CD14-positive monocyte (primary cell): ENCODE results near the gene HRH2. TPM values are rescaled to one million over a fixed set of nuclear protein-coding genes. Genes with fewer than 3 reads are reported as not detected.

Experiments used
- DNase-seq, 3 donors: peaks; one replicate each; pipeline ENCODE4 v3.0.0-alpha.2; 2011 to 2022
- H2AFZ ChIP-seq: 2 replicates; pipeline ENCODE4 v1.6.0; 2012; ENCODE audit warnings: mild to moderate bottlenecking, low read depth, low read length, inconsistent platforms; ENCODE audit not compliant: insufficient read depth, poor library complexity, severe bottlenecking
- H3K27ac ChIP-seq, 2 donors: 1 replicate in 1 of 2; 2 replicates in 1 of 2; pipeline ENCODE4 v1.5.1; 2012 to 2013; ENCODE audit warnings: low read length in 2 of 2, control low read depth in 1 of 2, inconsistent platforms in 1 of 2, low read depth in 1 of 2, mild to moderate bottlenecking in 1 of 2
- H3K27me3 ChIP-seq, 2 donors: one replicate each; pipeline versions ENCODE4 v1.6.0 to v1.6.1; 2011 to 2013; ENCODE audit warnings: low read length in 2 of 2; ENCODE audit not compliant: control insufficient read depth in 2 of 2, insufficient read depth in 2 of 2
- H3K36me3 ChIP-seq, 2 donors: replicated peaks in 1 of 2; 1 replicate in 1 of 2; 2 replicates in 1 of 2; pipeline versions ENCODE4 v1.5.1 to v1.6.1; 2012 to 2013; ENCODE audit warnings: low read length in 2 of 2, control low read depth in 1 of 2, inconsistent platforms in 1 of 2, mild to moderate bottlenecking in 1 of 2; ENCODE audit not compliant: insufficient read depth in 2 of 2, control insufficient read depth in 1 of 2
- H3K4me1 ChIP-seq, 2 donors: 1 replicate in 1 of 2; 2 replicates in 1 of 2; pipeline versions ENCODE4 v1.5.1 to v1.6.1; 2012 to 2013; ENCODE audit warnings: low read length in 2 of 2, control low read depth in 1 of 2, inconsistent platforms in 1 of 2, mild to moderate bottlenecking in 1 of 2, moderate library complexity in 1 of 2; ENCODE audit not compliant: insufficient read depth in 2 of 2, control insufficient read depth in 1 of 2
- H3K4me2 ChIP-seq: replicated peaks from 2 replicates; pipeline ENCODE3; 2012; ENCODE audit warnings: low read length, moderate library complexity, mild to moderate bottlenecking; ENCODE audit not compliant: poor library complexity, severe bottlenecking; ENCODE audit errors: extremely low read depth
- H3K4me3 ChIP-seq, 3 experiments: fragments of 200-600 bp in 1 of 3; sonication (generic) in 1 of 3; replicated peaks in 1 of 3; 1 replicate in 2 of 3; 2 replicates in 1 of 3; pipeline ENCODE4 v1.5.1; 2011 to 2013; ENCODE audit warnings: low read length in 3 of 3, mild to moderate bottlenecking in 3 of 3, control low read depth in 2 of 3, low read depth in 2 of 3, inconsistent platforms in 1 of 3, moderate library complexity in 1 of 3
- H3K79me2 ChIP-seq: 2 replicates; pipeline ENCODE4 v1.6.0; 2012; ENCODE audit warnings: mild to moderate bottlenecking, control low read depth, inconsistent platforms, low read length, moderate library complexity; ENCODE audit not compliant: insufficient read depth
- H3K9ac ChIP-seq: 2 replicates; pipeline ENCODE4 v1.6.0; 2017; ENCODE audit warnings: low read length, mild to moderate bottlenecking; ENCODE audit not compliant: insufficient read depth, poor library complexity, severe bottlenecking
- H3K9me3 ChIP-seq, 2 donors: replicated peaks in 1 of 2; 1 replicate in 1 of 2; 2 replicates in 1 of 2; pipeline versions ENCODE4 v1.5.1 to v1.6.1; 2012 to 2013; ENCODE audit warnings: low read length in 2 of 2, control low read depth in 1 of 2; ENCODE audit not compliant: control insufficient read depth in 1 of 2, insufficient read depth in 1 of 2
- H4K20me1 ChIP-seq: 2 replicates; pipeline ENCODE4 v1.6.0; 2012; ENCODE audit warnings: mild to moderate bottlenecking, low read length, control low read depth, moderate library complexity; ENCODE audit not compliant: insufficient read depth
- H3K27ac Mint-ChIP-seq, 7 donors: one replicate each; pipeline ENCODE4 v1.8.0; 2020; ENCODE audit warnings: mild to moderate bottlenecking in 7 of 7, mixed read lengths in 7 of 7, moderate library complexity in 6 of 7, inconsistent platforms in 2 of 7
- H3K27me3 Mint-ChIP-seq, 3 donors: one replicate each; pipeline ENCODE4 v1.8.0; 2021 to 2022; ENCODE audit warnings: low read depth in 3 of 3, mild to moderate bottlenecking in 3 of 3, mixed read lengths in 3 of 3, moderate library complexity in 3 of 3, inconsistent platforms in 1 of 3
- H3K36me3 Mint-ChIP-seq, 2 donors: one replicate each; pipeline ENCODE4 v1.8.0; 2020; ENCODE audit warnings: mixed read lengths in 2 of 2, inconsistent platforms in 1 of 2, mild to moderate bottlenecking in 1 of 2
- H3K4me1 Mint-ChIP-seq: one replicate; pipeline ENCODE4 v1.8.0; 2020; ENCODE audit warnings: mild to moderate bottlenecking, mixed read lengths
- H3K4me3 Mint-ChIP-seq, 2 donors: one replicate each; pipeline ENCODE4 v1.8.0; 2020; ENCODE audit warnings: mild to moderate bottlenecking in 2 of 2, mixed read lengths in 2 of 2, moderate library complexity in 1 of 2
- H3K9me3 Mint-ChIP-seq, 7 donors: one replicate each; pipeline ENCODE4 v1.8.0; 2020 to 2022; ENCODE audit warnings: mixed read lengths in 7 of 7, mild to moderate bottlenecking in 6 of 7, moderate library complexity in 6 of 7, inconsistent platforms in 2 of 7
- WGBS: methylation state at CpG from one replicate; pipeline ENCODE4 v1.1.5; 2013; ENCODE audit warnings: missing lambda C conversion rate; ENCODE audit not compliant: insufficient coverage; 5-methylcytosine and 5-hydroxymethylcytosine counted together
- intact Hi-C, 2 donors: fragments of 100-400 bp; cut with micrococcal nuclease; formaldehyde crosslinking; loops; one replicate each; pipeline versions ENCODE4 v1.15.0 to v1.15.1; 2023
- polyA plus RNA-seq, 3 donors: library from polyadenylated mRNA; depleted of rRNA in 1 of 3; unstranded in 2 of 3; stranded (reverse) in 1 of 3; fragments of 300-500 nt in 2 of 3; fragments of >200 nt in 1 of 3; fragmentation: Illumina TruSeq in 2 of 3; gene quantifications; 1 replicate in 2 of 3; 2 replicates in 1 of 3; pipeline ENCODE4 v1.2.3, GENCODE V29; 2012 to 2021
- TF ChIP-seq, protein P1 (sequence below): fragments of 200-600 bp; IDR thresholded peaks from one replicate; pipeline ENCODE4 v1.8.0; 2022; ENCODE audit warnings: antibody characterized with exemption, mild to moderate bottlenecking

Gene HRH2
- polyA plus RNA-seq, 3 donors: 10.6 to 71.7 (median 25.5) TPM

DNA sequence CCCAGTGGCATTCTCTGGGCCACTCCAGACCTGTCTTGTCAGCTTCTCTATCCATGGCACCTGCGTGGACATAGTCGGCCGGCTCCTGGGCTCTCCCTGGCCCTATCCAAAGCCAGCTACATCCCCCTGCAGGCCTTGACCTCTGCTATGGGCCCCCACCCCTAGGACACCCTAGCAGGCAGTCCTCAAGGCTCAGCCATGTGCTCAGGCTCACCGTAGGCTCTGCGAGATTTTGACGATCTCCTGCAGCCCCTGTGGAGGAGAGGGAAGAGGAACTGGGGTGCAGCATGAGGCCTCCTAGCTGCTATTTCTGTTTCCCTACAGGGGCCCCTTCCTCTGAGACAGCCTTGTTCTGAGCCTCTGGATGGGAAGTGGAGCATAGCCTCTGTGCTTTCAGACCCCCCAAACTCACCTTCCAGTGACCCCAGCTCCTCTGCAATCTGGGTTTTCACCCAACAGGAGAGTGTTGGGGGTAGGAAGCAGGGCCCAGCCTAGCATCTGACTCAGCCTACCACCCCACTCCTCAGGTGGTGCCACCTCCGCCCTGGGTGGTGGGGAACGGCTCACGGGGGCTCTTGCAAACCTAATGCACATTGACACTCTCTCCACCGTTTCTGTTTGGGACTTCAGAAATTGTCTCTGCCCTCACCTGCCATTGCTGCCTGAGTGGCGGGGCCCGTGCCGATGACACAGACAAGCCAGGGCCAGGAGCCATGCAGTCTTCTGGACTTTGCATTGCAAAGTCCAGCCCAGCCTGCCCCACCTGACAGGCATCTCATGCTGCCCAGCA lies 36.7 kb downstream of the HRH2 start:
- Mint-ChIP-seq H3K27me3 (peaks cover 0 to 2% (median 0%) of the 10 kb centered on the region in 3 donors), H3K9me3 (peaks cover 0 to 7% (median 2%) of the 10 kb centered on the region in 7 donors), H3K36me3 (peaks cover 42 to 88% of the 10 kb centered on the region in 2 donors), H3K4me1 (peaks cover 78% of the 10 kb centered on the region), H3K27ac (peak overlapping the region; percentile 88 to 98 (median 93)), H3K4me3 (peak overlapping the region; percentile 42 to 76)
- Histone ChIP-seq H3K9ac (peak overlapping the region; percentile 19), H4K20me1 (peaks cover 34% of the 10 kb centered on the region), H3K4me2 (peak overlapping the region; percentile 68), H3K4me1 (peaks cover 75 to 78% of the 10 kb centered on the region in 2 donors), H3K36me3 (peaks cover 22 to 30% of the 10 kb centered on the region in 2 donors), H3K4me3 (peak overlapping the region in 1 of 3 experiments; percentile 59), H3K79me2 (peaks cover 97% of the 10 kb centered on the region), H2AFZ (no peak overlapping the region), H3K27me3 (no peaks in the 10 kb centered on the region), H3K27ac (peak overlapping the region; percentile 69 to 92), H3K9me3 (no peaks in the 10 kb centered on the region)
- intact Hi-C loops: loop anchor here (5.0 to 10.0 kb wide), 2 partner anchors 37 to 80 kb away; partner anchors contain the start of gene HRH2 (in 2 of the 2)
- 47% methylated on average over 13 of the region's 13 CpGs for WGBS
- TF ChIP-seq, protein P1, sequence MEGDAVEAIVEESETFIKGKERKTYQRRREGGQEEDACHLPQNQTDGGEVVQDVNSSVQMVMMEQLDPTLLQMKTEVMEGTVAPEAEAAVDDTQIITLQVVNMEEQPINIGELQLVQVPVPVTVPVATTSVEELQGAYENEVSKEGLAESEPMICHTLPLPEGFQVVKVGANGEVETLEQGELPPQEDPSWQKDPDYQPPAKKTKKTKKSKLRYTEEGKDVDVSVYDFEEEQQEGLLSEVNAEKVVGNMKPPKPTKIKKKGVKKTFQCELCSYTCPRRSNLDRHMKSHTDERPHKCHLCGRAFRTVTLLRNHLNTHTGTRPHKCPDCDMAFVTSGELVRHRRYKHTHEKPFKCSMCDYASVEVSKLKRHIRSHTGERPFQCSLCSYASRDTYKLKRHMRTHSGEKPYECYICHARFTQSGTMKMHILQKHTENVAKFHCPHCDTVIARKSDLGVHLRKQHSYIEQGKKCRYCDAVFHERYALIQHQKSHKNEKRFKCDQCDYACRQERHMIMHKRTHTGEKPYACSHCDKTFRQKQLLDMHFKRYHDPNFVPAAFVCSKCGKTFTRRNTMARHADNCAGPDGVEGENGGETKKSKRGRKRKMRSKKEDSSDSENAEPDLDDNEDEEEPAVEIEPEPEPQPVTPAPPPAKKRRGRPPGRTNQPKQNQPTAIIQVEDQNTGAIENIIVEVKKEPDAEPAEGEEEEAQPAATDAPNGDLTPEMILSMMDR: no peak
- DNase-seq: peak; percentile 53 to 63 (median 62)

DNA sequence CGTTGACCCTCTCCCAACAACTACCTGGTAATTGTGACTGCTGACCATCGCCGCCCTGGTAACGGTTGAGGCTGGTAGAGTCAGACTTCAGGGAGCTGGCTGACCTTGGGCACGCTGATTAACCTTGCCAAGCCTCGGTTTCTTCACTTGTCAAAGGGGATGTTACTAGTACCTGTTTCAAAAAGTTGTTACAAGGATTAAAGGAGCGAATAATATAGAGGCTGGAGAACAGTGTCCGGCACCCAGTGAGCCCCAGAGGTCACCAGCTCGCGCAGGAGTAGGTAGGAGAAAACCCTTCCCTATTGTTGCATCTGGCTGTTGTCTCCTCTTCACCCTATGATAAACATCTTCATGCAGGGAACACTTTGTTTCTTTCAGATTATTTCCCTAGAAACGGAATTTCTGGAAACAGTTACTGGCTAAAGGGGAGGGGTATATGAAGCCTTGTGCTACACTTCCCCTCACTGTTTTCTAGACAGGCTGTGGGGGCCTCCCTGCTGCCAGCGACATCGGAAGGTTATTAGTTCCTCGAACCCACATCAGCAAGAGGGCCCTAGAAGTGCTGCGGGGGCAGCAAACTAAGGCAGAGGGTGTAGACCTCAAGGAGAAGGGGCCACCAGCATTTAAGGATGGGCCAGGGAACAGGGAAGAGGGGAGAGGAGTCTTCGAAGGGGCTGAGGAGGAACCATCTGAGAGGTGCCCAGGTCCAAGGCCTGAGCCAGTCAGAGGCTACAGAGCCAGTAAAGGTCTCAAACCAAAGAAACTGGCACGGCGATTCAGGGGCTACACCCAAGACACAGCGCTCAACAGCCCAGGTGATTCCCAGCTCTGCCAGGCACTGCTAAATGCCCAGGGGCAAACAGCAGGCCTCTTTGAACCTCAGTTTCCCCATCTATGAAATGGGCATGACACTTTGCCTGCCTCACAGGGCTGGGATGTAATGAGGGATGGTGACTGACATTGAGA lies 37.6 kb downstream of the HRH2 start:
- peak overlapping the region; percentile 69 to 92 for H3K27ac ChIP-seq
- Mint-ChIP-seq H3K4me3 (peak overlapping the region in 1 of 2 donors; percentile 4), H3K27me3 (peaks cover 0 to 2% (median 0%) of the 10 kb centered on the region in 3 donors), H3K9me3 (peaks cover 0 to 6% (median 2%) of the 10 kb centered on the region in 7 donors), H3K27ac (peak overlapping the region; percentile 90 to 98 (median 93)), H3K36me3 (peaks cover 48 to 88% of the 10 kb centered on the region in 2 donors), H3K4me1 (peaks cover 70% of the 10 kb centered on the region)
- peak in 1 of 3 donors; percentile 31 for DNase-seq
- intact Hi-C loops: loop anchor here in 1 of 2 donors (10.0 kb wide), 1 partner anchor 81 kb away; no protein-coding TSS in a partner anchor
- whole genome bisulfite sequencing: 68% methylated on average over 8 of the region's 19 CpGs
- H4K20me1 ChIP-seq: peaks cover 42% of the 10 kb centered on the region
- H3K79me2 ChIP-seq: peaks cover 99% of the 10 kb centered on the region
- peaks cover 31 to 35% of the 10 kb centered on the region in 2 donors for H3K36me3 ChIP-seq
- H3K4me2 ChIP-seq: peak overlapping the region; percentile 68
- H3K9me3 ChIP-seq: no peaks in the 10 kb centered on the region
- TF ChIP-seq, protein P1: no peak
- H3K4me3 ChIP-seq: peak overlapping the region in 1 of 3 experiments; percentile 59
- peak overlapping the region; percentile 19 for H3K9ac ChIP-seq
- H3K27me3 ChIP-seq: no peaks in the 10 kb centered on the region
- no peak overlapping the region for H2AFZ ChIP-seq
- peaks cover 66 to 70% of the 10 kb centered on the region in 2 donors for H3K4me1 ChIP-seq
